ENCODE data around the gene HIPK3.
"Not testable (repeated sequence)": the region's sequence is repeated elsewhere in the genome, so short reads cannot be mapped to it uniquely, and the experiment has no call there.

The HIPK3 gene

DNA sequence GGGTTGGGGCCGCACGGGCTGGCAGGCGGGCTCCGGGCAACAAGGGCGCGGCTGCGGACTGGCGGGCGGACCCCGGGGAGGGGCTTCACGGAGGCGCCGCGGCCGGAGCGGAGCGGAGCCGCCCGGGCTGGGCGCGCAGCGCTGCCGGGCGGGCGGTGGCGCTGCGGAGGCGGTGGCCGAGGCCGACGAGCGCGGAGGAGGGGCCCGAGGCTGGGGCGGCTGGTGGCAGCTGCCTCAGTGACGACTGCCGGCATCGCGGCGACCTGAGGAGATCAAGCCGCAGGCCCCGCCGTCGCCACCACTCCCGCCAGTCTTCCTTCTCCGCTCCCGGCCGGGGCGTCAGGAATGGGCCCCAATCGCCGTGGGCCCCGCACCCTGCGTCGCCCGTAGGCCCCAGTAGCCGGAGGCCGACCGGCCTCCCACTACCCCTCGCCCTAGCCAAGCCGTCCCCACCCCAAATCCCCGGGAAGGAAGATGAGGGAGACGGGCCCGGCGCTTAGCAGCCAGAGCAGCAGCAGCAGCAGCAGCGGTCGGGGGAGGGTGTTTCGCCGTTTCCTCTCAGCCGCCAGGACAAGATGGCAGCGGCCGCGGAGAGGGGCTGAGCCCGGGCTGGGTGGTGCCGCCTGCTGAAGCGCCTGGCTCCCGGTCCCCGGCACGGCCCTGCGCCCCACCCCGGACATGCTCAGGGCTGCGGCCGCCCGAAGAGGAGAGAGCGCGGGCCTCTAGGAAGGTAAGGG, at the start of gene HIPK3:
Gene HIPK3 (plus strand): TSS at position 222 of the 737 bp plus-strand sequence.
- peak; percentile 79 for DNase-seq

DNA sequence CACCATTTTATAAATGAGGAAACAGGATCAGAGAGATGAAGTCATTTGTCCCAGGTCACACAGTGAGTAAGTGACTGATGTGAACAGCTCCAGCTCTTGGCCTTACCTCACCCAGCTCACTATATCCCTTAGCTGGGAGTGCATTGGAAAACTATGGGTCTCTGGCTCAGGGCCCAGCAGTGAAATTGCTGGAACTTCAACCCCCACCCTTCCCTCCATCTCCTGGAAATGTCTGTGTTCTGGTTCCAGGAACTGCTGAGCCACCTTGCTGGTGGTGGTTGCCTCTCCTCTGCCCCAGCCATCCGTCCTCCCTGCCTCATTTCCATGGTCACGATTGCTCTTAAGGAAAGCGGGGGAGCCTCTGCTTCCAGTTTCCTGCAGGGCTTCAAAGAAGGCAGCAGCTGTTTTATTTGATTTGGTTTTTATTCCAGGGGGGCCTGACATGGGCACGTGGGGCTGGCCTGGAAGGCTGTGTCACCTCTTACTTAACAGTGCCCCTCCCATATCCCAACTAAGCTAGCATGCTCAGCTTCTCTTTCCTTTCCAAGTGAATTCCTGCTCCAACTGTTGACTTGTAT, 49.7 kb upstream of the HIPK3 start:
- DNase-seq = no peak

DNA sequence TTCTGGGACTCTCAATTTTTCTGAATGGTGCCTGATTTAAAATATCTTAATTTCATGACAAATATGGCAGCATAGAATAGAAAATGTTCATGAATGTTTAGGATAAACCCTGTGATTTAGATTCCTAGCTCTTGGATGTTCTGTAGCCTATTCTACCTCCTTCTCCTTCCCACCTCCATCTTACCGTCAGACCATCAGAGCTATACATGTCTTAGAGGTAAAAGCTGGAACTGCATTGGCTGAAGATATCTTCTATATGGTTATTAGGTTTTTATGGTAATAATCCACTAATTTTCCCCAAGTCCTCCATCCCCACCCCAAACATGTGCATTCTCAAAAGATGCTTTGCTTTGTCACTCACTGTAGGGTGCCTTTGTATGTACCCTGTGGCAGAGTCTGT, 49.0 kb upstream of the HIPK3 start:
- no peak for DNase-seq

DNA sequence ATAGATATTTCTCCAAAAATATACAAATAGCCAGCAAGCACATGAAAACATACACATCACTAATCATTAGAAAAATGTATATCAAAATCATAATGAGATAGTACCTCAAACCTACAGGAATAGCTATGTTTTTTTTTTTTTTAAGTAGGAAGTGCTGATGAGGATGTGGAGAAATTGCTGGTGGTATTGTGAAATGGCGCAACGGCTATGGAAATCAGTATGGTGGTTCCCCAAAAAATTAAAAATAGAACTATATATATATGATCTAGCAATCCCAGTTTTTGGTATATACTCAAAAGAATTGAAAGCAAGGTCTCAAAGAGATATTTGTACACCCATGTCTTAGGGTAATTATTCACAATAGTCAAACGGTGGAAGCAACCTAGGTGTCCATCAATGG, 46.0 kb upstream of the HIPK3 start:
- no peak for DNase-seq

DNA sequence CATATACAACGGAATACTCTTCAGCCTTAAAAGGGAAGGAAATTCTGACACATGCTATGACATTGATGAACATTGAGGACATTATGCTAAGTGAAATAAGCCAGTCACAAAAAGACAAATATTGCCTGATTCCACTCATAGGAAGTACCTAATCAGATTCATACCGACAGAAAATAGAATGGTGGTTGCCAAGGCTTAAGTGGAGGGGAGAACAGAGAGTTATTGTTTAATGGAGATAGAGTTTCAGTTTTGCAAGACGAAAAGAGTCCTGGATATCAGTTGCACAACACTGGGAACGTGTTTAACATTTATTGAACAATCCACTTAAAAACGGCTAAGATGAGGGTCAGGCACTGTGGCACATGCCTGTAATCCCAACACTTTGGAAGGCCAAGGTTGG, 45.6 kb upstream of the HIPK3 start:
- DNase-seq = no peak

DNA sequence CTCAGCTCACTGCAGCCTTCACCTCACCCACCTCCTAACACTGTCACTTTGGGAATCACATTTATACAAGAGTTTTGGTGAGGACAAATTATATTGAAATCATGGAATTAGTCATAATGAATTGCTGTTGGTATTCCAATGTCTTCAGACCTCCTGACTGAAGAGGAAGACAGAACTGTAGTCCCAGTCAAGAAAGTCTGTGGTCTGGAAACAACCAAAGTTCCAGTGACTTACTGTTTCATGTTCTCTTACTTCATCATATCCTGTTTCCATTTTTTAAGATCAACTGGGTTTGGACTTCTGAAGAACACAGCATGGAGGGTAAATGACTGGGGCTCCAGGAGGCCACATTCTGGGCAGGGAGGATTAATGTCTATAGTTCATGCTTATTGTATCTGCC, 43.0 kb upstream of the HIPK3 start:
- no peak for DNase-seq

DNA sequence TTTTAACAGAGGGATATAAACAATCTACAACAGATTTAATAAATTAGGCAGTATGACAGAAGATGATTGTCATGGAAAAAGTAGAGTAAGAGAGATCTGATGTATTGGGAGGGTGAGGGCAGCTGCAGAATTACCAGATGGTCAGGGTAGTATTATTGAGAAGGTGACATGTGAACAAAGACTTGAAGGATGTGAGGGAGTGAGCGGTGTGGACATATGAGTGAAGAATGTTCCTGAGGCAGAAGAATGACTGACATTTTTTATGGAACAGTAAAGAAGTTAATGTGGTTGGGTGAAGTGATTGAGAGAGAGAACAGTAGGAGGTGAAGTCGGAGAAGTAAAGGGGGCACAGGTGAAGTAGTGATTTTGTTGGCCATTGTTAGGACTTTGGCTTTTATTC, 42.4 kb upstream of the HIPK3 start:
- DNase-seq = no peak

DNA sequence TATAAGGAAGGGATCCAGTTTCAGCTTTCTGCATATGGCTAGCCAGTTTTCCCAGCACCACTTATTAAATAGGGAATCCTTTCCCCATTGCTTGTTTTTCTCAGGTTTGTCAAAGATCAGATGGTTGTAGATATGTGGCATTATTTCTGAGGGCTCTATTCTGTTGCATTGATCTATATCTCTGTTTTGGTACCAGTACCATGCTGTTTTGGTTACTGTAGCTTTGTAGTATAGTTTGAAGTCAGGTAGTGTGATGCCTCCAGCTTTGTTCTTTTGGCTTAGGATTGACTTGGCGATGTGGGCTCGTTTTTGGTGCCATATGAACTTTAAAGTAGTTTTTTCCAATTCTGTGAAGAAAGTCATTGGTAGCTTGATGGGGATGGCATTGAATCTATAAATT, 40.5 kb upstream of the HIPK3 start:
- not testable (repeated sequence) for DNase-seq

DNA sequence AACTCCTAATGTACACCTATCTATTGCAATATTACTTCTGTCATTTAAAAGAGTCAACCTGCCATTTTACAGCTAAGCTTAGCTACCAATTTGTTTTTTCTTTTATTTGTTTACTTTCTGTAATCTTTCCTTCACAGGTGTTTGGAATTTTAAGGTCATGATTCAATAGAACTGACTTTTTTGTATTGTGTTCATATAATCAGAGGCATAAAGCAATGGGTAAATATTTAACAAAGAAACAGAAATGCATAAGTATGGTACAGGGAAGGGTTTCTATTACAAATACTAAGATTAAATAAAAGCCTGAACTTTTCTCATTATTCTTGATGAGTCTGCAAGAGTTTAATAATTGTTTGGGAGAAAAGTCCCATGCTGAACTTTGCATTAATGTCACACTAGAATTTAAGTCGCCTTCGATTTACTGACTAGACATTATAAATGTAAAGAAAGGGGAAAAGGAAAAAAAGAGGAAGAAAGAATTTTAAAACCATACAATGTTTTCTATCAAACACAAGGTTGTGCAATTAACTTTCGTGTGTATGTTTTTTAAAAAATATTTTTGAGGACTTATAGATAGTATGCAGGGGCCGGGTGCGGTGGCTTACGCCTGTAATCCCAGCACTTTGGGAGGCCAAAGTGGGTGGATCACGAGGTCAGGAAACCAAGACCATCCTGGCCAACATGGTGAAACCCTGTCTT, 35.0 kb upstream of the HIPK3 start:
- no peak for DNase-seq

DNA sequence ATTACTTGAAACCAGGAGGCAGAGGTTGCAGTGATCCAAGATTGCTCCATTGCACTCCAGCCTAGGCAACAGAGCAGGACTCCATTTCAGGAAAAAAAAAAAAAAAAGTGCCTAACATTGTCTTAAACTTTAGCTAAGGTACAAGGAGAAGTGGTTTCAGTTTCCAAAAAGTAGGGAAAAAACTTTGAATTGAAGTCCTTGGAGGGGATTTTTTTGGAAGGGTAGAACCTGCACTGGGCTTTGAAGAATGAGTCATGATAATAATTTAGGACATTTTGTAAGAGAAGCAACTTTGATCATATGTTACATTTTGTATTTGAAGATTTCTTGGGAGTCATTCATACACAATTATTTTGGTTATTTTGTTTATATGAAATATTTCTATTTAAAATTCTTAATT, 31.8 kb upstream of the HIPK3 start:
- DNase-seq = no peak

DNA sequence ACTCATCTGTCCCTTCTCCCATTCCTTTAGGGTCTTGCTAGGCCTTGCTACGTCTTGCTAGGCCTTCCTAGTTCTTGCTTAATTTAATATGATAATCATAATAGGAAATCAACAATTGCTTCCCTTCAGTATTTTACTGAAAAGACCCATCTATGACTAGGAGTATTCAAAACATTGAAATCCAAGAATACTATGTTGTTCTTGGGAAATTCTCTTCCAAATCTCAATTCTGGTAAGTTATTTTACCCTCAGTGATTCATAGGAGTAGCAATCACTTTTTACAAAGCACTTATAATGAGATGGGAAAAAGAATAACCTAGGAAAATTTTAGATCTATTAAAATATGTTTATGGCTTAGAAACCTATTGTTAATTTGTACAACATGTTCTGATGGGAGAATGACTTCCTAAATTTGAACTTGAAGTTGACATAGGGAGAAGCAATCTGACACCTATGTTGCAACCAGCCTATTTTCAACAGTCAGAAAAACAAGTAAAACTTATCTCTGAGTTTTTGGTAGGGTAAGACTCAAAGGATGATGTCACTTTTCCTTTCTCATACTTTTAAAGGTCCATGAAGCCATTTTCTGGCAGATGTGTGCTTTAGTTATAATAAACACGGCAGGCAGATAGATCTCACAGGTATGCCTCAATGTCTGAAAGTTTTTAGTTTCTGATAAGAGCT, 29.5 kb upstream of the HIPK3 start:
- no peak for DNase-seq

DNA sequence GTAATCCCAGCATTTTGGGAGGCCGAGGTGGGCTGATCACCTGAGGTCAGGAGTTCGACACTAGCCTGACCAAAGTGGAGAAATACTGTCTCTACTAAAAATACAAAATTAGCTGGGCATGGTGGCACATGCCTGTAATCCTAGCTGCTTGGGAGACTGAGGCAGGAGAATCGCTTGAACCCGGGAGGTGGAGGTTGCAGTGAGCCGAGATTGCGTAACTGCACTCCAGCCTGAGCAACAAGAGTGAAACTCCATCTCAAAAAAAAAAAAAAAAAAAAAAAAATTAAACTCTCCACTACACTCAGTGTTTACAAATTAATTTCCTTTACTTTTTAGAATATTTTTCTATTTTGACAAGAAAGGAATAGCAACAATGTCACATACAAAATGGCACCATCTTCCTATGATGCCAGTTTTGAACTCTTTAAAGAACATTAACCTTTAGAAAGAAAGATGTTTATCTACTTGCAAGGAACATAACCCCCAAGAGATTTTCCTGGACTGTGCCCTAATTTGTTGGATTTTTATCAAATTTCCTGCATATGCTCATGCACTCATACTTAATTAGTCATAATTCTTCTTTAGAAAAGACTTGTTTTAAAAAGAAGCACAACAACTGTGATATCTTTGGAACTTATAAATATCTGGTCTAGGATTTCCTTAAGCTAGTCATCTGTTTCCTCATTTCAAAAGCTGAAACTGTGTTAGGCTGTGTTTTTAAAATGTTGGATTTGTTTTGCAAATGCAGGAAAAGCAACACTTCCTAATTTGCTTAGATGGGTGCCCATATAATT, 22.6 kb upstream of the HIPK3 start:
- no peak for DNase-seq

DNA sequence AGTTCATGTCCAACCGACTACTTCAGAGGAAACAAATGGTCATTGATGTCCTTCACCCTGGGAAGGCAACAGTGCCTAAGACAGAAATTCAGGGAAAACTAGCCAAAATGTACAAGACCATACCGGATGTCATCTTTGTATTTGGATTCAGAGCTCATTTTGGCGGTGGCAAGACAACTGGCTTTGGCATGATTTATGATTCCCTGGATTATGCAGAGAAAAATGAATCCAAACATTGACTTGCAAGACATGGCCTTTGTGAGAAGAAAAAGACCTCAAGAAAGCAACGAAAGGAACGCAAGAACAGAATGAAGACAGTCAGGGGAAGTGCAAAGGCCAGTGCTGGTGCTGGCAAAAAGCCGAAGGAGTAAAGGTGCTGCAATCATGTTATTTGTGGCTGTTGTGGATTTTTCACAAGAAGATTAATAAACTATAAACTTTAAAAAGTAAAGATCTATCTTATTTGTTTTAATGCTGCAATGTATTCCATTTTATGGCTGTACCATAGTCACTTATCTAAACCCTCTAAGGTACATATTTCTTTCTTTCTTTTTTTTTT, 20.1 kb upstream of the HIPK3 start:
- DNase-seq = no peak

DNA sequence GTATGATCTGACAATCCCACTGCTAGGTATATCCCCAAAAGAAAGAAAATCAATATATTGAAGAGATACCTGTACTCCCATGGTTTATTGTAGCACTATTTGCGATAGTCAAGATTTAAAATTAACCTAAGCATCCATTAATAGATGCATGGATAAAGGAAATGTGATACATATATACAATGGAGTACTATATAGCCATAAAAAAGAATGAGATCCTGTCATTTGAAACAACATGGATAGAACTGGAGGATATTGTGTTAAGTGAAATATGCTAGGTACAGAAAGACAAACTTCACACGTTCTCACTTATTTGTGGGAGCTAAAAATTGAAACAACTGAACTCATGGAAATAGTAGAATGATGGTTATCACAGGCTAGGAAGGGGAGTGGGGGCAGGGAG, 14.6 kb upstream of the HIPK3 start:
- DNase-seq = no peak

DNA sequence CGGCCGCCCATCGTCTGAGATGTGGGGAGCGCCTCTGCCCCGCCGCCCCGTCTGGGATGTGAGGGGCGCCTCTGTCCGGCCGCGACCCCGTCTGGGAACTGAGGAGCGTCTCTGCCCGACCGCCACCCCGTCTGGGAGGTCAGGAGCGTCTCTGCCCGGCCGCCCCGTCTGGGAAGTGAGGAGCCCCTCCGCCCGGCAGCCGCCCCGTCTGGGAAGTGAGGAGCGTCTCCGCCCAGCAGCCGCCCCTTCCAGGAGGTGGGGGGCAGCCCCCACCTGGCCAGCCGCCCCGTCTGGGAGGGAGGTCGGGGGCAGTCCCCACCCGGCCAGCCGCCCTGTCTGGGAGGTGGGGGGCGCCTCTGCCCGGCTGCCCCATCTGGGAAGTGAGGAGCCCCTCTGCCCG, 13.5 kb upstream of the HIPK3 start:
- not testable (repeated sequence) for DNase-seq

DNA sequence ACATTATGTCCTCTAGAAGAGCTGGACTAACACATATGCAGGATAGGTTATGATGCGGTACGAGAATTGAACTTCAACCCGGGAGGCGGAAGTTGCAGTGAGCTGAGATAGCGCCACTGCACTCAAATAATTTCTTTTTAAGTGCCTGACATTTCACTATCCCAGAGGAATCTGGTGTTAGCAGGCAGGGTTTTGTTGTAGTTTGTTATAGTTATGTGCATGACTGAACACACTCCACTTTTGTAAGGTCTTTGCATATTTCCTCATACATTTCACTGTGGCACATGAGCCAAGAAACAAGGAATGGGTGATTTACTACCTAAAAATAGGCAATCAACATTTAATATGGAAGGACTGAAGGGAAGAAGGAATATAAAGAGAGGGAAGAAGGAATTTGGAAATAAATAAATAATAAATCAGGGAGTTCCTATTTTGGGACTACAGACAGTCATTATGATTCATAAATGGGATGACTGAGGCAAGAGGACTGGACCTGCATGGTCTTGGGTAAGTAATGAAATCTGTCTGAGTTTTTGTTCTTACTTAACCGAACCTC, 8.7 kb upstream of the HIPK3 start:
- no peak for DNase-seq

DNA sequence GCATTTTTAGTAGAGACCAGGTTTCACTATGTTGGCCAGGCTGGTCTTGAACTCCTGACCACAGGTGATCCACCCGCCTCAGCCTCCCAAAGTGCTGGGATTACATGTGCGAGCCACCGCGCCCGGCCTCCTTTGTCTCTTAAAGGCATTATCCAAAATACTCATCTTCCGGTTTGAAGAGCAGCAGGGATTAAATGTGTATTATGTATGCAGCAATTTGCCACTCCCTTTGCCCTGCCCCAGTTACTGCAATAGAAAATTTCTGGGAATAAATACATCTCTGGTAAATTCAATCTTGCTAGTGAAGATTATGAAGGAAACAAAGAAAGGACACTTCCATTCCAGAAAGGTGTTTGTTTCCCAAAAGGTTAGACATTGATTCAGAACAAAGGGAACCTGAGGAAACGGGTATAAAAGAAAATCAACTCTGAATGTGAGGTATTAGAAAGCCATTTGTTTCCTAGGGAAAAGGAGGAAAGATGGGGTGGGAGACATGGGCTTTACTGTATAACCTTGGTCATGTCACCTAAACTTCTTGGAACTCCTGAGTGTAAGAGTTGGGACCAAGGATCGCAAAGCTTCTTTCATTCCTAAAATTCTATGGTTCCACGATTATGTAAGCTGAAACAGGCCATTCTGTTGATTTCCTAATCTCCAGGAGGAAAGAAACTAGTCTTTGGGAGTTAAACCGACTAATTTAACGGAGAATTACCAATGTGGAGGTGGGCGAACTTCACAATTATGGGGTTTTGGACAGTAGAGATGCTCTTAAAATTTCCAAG, 959 bp upstream of the HIPK3 start:
- DNase-seq = no peak

DNA sequence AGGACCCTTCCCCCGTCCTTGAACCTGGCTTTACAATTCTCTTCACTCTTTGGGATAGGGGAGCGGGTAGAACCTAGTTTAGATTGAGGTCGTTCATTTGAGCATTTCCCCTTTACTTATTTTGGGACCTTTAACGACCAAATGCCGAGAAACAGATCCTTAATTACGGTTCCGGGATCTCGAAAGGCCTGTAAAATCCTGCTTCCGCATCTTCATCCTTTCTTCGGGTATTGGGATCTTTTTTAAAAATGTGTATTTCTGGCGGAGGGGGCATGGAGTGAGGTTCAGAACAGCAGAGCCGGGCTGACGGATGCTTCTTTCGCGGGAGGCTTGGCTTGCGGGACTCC, 395 bp upstream of the HIPK3 start:
- no peak for DNase-seq

DNA sequence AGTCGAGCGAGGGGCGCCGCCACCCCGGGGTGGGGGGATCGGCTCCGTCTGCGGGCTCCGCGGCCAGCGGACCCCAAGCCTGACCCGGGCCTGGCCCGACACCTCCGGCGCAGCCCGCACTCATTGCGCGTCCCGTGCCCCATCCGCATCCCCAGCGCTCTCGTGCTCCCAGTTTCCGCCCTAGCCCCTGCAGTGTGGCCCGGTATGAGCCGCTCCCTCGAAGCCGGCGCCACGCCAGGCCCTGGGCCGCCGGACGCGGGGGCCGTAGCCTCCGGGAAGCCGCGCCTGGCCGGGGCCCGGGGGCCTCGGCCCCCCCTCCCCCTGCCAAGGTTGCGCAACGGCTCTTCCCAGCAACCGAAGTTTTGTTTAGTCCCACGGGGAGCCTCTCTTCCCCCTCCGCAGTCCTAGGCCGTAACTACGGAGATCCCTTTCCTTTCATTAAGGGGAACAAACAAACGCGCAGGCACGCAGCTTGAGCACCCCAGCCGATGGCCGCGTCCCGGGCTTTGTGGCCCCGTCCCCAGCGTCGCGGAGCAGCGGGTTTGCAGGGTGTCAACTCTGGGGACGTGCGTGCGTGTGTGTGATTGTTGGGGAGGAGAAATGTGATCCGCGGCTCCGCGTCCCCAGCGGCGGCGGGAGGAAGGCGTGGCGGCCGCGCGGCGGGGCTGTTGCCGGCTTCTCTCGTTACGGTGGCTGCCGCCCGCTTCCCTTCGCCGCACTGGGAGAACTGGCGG, 883 bp downstream of the HIPK3 start:
- peak; percentile 83 for DNase-seq

DNA sequence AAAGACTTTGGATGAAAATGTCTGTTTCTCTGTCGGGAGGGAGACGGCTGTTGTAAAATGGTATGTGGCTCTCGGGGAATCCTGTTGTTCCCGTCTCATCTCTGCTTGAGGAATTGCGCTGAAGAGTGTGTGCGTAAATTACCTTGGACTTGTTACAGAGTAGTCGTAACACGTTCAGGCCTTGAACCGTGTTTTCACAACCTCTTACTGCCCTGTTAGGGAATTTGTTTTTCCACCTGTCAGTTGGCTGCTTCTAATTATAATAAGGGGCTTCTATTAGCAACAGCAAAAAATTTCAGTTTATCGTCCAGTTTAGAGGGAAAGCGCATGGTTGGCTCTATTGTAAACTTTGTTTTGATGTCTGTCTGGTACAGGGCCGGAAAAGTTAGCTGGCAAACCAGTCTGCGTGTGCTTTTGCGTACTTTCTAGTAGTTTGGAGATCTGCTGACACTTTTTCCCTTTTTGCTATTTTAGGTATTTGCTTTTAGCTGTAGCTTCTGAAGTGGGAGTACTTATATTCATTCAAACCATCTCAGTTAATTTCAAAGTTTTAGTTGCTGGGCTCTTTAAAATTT, 1.5 kb downstream of the HIPK3 start:
- peak; percentile 18 for DNase-seq
